ENCODE measurements around the gene PHF20.
"Not testable (repeated sequence)": the region's sequence is repeated elsewhere in the genome, so short reads cannot be mapped to it uniquely, and the experiment has no call there.

Gene PHF20

DNA sequence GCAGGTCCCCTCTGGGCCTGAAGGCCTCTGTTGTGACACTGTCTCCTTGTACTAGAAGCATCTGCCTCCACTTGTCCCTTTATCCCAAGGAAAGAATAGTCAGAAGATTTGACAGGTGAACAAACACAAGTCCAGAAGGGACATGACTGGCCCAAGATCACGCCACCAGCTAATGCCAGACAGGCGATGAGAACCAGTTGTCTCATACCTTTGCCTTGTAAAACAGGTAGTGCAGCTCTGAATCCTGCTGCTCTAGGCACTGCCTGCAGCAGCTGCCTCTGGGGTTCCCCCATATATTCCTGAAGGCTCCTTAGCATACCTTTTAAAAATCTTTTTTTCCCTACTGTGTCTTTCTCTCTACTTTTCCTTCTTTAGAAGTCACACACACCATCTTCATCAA lies 157.5 kb downstream of the PHF20 start:
- ATAC-seq (no peak), DNase-seq (no peak)

DNA sequence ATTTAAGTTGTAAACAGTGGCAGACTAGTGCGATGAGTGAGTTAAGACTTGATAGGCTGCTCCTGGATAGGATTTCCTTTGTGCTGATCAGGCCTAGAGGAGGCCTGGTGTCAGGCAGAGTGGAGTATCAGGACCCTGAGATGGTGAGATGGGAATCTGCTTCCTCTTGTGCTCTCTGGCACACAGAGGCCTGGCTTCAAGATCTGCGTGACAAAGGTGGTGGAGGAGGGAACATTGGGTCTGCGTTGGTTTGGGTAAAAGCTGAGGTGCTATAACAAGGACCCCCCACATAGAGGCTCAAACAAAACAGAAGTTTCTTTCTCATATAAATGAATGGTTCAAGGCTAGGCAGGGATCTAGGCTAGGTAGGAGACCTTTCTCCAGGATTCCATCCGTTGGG lies 162.2 kb downstream of the PHF20 start:
- no peak for DNase-seq
- ATAC-seq = no peak

GRCh38 chr20:35939264-35939663 lies 167.4 kb downstream of the PHF20 start:
- DNase-seq (no peak), ATAC-seq (no peak)

DNA sequence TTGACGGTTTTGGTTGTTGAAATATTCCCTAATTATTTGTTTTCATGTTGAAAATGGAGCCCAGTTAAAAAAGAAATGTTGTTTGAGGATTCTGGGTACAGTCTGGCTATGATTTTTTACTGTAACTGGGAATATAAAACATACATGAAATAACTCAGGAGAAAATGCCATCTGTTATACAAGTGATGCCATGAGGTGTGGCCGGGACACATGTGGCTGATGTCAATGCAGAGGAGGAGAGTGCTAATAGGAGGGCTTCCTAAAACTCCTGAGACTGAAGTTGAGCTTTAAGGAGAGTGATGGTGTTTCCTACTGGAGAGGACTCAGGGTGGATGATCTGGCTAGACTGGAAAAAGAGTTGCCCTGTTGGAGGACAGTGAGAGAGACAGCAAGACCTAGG lies 169.8 kb downstream of the PHF20 start:
- ATAC-seq = no peak
- DNase-seq = no peak

DNA sequence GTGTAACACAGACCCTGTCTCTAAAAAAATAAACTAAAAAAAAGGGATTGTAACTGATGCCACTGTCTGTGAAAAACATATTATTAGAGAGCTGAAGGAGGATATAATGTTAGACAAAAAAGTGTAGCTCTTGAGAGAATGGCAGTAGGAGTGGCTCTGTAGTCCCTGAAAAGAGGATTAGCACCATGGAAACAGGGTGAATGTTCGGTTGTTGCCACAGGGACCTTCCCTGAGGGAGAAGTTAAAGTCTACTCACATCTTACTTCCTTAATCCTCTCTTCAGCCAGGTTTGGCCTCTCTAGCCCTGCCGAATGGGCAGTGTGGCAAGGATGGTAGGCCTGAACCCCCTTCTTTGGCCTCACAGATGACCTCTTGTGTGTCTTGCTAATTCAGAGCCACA lies 170.4 kb downstream of the PHF20 start:
- no peak for DNase-seq
- ATAC-seq = no peak

GRCh38 chr20:35947489-35947888 lies 175.7 kb downstream of the PHF20 start:
- peak; percentile 29 for DNase-seq
- ATAC-seq = peak; percentile 55

DNA sequence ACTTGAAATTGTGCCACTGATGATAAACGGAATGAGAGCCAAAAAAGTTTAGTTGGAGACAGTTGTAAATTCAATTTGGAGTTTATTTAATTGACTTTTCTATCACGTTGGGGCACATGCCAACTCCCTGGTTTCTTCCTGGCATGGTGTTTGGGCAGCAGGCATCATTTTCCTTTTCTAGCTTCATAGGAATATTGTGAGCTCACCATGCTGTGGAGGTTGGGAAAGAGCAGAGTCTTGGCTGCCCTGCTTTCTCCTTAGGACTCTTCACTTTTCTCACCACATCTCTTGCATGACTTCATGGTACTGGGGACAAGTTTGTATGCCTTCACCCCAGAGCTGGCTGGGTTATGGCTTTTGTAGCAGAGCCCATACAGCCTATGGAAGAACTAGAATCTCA lies 176.1 kb downstream of the PHF20 start:
- DNase-seq = no peak
- ATAC-seq = no peak

DNA sequence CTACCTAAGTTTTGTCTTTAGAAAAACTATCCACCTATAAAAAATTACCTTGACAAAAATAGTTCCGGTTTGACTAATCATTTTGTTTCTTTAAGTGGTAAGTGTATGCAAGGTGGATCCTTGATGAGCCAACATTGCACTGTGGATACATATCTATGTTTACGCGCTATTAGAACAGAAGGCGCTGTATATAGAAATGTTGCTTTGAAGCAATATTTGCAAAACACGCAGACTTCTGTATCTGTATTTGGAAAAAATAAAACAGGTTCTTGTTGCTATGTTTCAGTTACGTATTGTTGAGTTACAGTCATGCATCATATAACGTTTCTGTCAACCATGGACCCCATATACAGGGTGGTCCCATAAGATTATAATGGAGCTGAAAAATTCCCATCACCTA lies 178.3 kb downstream of the PHF20 start:
- ATAC-seq (no peak), DNase-seq (no peak)

- not testable (repeated sequence) for ATAC-seq, DNase-seq
Observed at GRCh38 chr20:35952080-35952479, 180.3 kb downstream of the PHF20 start.

- ATAC-seq (no peak), DNase-seq (no peak)
Observed at GRCh38 chr20:35952480-35953386, 180.9 kb downstream of the PHF20 start.

- peak; percentile 14 for ATAC-seq
- DNase-seq = peak; percentile 66
Observed at GRCh38 chr20:35953387-35954199, 181.8 kb downstream of the PHF20 start.

- DNase-seq (peak; percentile 97), ATAC-seq (peak; percentile 96)
Observed at GRCh38 chr20:35954200-35954906, 182.5 kb downstream of the PHF20 start, which contains the start of gene SCAND1. Gene SCAND1 (minus strand): TSS chr20:35954502. CDS start chr20:35954284, 218 bp downstream.

DNA sequence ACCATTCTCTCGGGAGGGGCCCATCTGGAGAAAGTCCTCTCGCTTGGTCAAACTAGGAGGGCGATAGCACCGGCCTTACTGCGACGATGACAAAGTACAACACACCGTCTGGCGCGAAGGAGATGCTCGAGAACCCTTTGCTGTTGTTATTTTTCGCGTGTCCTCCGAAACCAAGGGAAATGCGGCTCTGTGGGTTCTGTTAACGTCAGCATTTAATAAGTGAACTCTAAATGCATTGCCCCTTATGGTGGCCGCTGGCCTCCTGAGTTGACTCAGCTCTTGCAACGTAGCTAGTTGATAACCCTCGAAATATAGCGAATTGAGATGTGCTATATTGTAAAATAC lies 183.1 kb downstream of the PHF20 start:
- no peak for DNase-seq
- ATAC-seq = no peak

DNA sequence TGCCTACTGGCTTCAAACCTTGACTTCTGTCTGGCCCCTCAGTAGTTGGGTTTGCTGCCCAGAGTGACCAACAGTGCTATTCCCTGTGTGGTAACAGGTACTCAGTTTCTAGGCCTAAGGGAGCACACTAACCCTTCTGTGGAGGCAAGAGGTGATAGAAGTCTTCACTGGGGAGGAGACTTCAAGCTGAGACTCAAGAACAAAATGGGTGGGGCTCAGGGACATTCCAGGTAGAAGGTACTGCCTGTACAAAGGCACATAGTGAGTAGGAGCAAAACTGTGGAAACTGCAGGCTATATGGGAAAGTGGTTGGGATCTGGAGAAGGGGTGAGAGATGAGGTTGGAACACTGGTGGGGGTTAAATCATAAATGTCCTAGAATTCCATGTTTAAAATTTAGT lies 184.8 kb downstream of the PHF20 start:
- ATAC-seq (no peak), DNase-seq (no peak)

- not testable (repeated sequence) for ATAC-seq, DNase-seq
Observed at GRCh38 chr20:35959291-35959690, 187.5 kb downstream of the PHF20 start.

GRCh38 chr20:35963878-35964277 lies 192.1 kb downstream of the PHF20 start:
- DNase-seq (no peak), ATAC-seq (no peak)

DNA sequence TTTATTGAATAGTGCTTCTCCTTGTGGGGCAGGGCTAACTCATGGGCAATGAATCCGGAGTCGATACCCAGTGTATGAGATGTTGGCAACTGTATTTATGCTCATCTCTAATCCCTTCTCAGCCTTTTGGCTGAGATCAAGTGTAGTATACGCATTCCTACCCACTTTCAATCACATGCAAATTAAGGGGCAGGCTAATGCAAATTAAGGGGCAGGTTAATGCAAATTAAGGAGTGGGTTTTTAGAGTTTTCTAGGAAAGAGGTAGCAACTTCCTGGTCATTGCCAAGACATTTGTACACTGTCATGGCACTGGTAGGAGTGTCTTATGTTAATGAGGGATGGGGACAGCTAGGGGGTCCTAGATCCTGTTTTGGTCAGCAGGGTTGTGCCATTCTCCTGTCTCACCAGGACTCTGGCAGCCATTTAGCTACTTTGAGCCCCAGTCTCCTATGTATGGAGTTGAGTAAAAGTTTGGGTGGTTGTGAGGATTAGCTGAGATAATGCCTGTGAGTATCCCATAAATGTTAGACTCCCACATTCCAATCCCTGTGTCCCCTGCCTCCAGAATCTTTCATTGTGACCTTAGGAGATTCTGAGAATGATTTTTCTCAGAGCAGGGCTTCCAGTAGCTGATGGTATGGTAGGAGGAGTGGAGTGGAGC lies 196.3 kb downstream of the PHF20 start, which contains the start of gene CNBD2:
TSS of gene CNBD2 (plus strand) at position 612 of the 662 bp plus-strand sequence. CDS start 173 bp downstream, outside the sequence.
- DNase-seq (no peak), ATAC-seq (no peak)

DNA sequence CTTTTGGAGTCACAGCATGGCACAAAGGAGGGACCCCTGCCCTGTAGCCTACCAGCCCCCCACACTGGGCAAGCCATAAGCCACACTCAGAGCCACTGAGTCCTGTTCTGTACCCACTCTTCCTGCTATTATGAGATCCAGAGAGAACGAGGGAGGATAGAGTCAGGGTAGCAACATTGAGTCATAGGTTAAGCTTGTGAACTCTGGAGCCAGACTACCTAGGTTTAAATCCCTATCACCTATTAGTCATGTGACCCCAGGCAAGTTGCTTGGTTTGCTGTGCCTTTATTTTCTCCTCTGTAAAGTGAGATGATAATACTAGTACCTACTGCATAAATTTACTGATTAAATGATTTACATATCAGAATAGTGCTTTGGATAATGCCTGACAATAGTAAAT lies 197.1 kb downstream of the PHF20 start:
- DNase-seq = no peak
- no peak for ATAC-seq

GRCh38 chr20:35971981-35972380 lies 200.2 kb downstream of the PHF20 start:
- DNase-seq = no peak
- no peak for ATAC-seq

GRCh38 chr20:35972462-35972861 lies 200.6 kb downstream of the PHF20 start:
- no peak for ATAC-seq
- DNase-seq = no peak

DNA sequence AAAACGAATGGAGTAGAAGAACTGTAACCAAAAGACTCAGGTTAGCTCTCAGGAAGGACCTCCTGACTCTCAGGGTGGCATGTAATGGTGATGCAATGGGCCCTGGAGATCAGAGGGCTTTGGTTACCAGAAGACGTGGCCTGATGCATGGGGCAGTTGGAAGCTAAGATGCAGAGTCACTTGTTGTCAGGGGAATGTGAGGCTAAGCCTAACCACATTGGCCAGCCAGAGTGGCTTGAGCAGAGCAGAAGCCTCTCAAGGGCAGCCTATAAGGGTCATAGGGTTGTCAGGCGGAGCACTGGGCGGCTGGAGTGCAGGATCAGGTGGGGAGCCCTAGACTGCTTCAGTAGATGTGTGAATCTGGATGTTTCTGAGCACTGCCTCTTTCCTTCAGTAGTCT lies 202.4 kb downstream of the PHF20 start:
- no peak for DNase-seq
- no peak for ATAC-seq
